Colonic mucosa (tissue), 4 donors: ENCODE results near the gene SENP3. TPM values are rescaled to one million over a fixed set of nuclear protein-coding genes. Genes with fewer than 3 reads are reported as not detected.
A peak's percentile ranks its signal among the peaks of the same experiment; 100 is the strongest.

Source experiments
- DNase-seq: peaks from one replicate; pipeline ENCODE4 v3.0.0-alpha.2; 2020
- H3K27ac ChIP-seq: fragments of 200-600 bp; one replicate; pipeline ENCODE4 v1.8.0; 2021
- H3K27me3 ChIP-seq: fragments of 200-600 bp; one replicate; pipeline ENCODE4 v1.8.0; 2021
- H3K36me3 ChIP-seq: fragments of 200-600 bp; one replicate; pipeline ENCODE4 v1.8.0; 2021
- H3K4me1 ChIP-seq: fragments of 200-600 bp; one replicate; pipeline ENCODE4 v1.8.0; 2021; ENCODE audit warnings: mild to moderate bottlenecking
- H3K4me3 ChIP-seq: fragments of 200-600 bp; one replicate; pipeline ENCODE4 v1.8.0; 2021
- H3K9ac ChIP-seq, 2 donors: one replicate each; pipeline ENCODE4 v1.7.0; 2013; ENCODE audit warnings: control low read depth in 2 of 2, low read depth in 2 of 2, low read length in 2 of 2
- H3K9me3 ChIP-seq: fragments of 200-600 bp; one replicate; pipeline ENCODE4 v1.8.0; 2021
- intact Hi-C: fragments of 100-400 bp; cut with DNase I; formaldehyde crosslinking; loops from one replicate; pipeline ENCODE4 v1.14.1; 2022
- total RNA-seq, 2 donors: library from RNA; stranded (reverse); fragmentation: NEBNext Ultra II Directional in 1 of 2; extraction: Animal tissue kit (Norgen Biotek cat#: 25700) in 1 of 2; gene quantifications; one replicate each; pipeline ENCODE4 v1.2.1, GENCODE V29; 2021
- TF ChIP-seq, protein P1 (sequence below): fragments of 200-600 bp; IDR thresholded peaks from one replicate; pipeline ENCODE4 v1.8.0; 2022; ENCODE audit warnings: antibody characterized with exemption, mild to moderate bottlenecking
- donor health status: healthy.
- donor health status: DM: no; HTN: no; CAD: no.
- donor health status: DM: no; HTN: no; CAD: no.

Gene SENP3
- total RNA-seq, 2 donors from 2014 or later = 25.7 to 56.6 TPM

DNA sequence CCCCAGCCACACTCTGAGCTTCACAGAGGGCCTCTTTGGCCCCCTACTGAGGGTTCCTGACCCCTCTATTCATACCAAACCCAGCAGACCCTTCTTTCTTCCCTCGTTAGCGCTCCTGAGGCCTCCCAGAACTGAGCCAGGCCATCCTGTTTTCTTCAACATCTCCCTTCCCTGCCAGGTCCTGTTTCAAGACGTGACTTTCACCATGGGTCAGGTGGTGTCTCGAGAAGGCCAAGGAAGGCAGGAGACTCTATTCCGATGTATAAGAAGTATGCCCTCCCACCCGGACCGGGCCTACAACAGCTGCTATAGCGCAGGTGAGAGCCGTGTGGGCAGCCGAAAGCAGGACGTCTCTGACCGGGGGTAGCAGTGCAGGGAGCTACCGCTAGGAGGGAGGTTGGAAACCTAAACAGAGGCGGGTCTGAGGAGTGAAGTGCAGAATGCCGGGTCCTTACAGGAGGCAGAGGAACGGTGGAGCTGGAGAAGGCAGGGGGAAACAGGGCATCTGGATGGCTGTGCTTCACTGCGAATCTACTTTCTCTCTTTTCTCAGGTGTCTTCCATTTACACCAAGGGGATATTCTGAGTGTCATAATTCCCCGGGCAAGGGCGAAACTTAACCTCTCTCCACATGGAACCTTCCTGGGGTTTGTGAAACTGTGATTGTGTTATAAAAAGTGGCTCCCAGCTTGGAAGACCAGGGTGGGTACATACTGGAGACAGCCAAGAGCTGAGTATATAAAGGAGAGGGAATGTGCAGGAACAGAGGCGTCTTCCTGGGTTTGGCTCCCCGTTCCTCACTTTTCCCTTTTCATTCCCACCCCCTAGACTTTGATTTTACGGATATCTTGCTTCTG is 1.3 kb upstream of the SENP3 start:
- Histone ChIP-seq H3K4me3 (peak overlapping the region; percentile 43), H3K4me1 (peaks cover 25% of the 10 kb centered on the region), H3K36me3 (no peaks in the 10 kb centered on the region), H3K9me3 (no peaks in the 10 kb centered on the region), H3K9ac (peak overlapping the region; percentile 70 to 100), H3K27me3 (no peaks in the 10 kb centered on the region), H3K27ac (peak overlapping the region; percentile 95)
- peak; percentile 87 for DNase-seq
- TF ChIP-seq, protein P1, sequence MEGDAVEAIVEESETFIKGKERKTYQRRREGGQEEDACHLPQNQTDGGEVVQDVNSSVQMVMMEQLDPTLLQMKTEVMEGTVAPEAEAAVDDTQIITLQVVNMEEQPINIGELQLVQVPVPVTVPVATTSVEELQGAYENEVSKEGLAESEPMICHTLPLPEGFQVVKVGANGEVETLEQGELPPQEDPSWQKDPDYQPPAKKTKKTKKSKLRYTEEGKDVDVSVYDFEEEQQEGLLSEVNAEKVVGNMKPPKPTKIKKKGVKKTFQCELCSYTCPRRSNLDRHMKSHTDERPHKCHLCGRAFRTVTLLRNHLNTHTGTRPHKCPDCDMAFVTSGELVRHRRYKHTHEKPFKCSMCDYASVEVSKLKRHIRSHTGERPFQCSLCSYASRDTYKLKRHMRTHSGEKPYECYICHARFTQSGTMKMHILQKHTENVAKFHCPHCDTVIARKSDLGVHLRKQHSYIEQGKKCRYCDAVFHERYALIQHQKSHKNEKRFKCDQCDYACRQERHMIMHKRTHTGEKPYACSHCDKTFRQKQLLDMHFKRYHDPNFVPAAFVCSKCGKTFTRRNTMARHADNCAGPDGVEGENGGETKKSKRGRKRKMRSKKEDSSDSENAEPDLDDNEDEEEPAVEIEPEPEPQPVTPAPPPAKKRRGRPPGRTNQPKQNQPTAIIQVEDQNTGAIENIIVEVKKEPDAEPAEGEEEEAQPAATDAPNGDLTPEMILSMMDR = peak; percentile 47
- intact Hi-C loops = loop anchor here (2.0 to 10.0 kb wide), 2 partner anchors 46 to 206 kb away; partner anchors contain the start of genes KCTD11 and TMEM95

DNA sequence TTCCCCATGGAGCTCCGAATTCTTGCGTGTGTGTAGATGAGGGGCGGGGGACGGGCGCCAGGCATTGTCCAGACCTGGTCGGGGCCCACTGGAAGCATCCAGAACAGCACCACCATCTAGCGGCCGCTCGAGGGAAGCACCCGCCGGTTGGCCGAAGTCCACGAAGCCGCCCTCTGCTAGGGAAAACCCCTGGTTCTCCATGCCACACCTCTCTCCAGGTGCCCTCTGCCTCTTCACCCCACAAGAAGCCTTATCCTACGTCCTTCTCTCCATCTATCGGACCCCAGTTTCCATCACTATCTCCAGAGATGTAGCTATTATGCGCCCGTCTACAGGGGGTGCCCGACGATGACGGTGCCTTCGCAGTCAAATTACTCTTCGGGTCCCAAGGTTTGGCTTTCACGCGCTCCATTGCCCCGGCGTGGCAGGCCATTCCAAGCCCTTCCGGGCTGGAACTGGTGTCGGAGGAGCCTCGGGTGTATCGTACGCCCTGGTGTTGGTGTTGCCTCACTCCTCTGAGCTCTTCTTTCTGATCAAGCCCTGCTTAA is 617 bp upstream of the SENP3 start:
- no peaks in the 10 kb centered on the region for H3K36me3 ChIP-seq
- H3K27me3 ChIP-seq = no peaks in the 10 kb centered on the region
- peak overlapping the region; percentile 70 to 100 for H3K9ac ChIP-seq
- intact Hi-C loops = loop anchor here (2.0 to 10.0 kb wide), 2 partner anchors 46 to 206 kb away; partner anchors contain the start of genes KCTD11 and TMEM95
- peak; percentile 97 for DNase-seq
- H3K27ac ChIP-seq = peak overlapping the region; percentile 95
- no peaks in the 10 kb centered on the region for H3K9me3 ChIP-seq
- H3K4me3 ChIP-seq = peak overlapping the region; percentile 95
- TF ChIP-seq, protein P1 = peak; percentile 79
- peaks cover 25% of the 10 kb centered on the region for H3K4me1 ChIP-seq

DNA sequence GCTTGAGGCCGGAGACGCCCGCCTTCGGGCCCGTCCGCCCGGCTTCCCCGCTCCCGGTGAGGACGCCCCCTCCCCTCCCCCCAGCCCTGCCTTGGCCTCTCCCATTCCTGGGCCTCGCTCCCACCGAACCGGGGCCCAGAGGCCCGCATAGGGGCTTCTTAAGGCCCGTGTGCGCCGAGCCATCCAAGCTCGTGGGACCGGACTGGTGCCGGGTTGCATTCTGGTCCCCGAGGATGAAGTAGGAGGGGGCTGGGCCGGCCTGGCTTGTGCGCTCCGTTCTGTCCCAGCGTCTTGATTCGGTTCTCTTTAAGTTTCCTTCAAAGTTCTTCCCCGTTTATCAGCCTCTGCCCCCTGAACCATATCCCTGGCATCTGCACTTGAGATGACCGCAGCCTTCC is 488 bp downstream of the SENP3 start:
- Histone ChIP-seq H3K36me3 (no peaks in the 10 kb centered on the region), H3K4me3 (peak overlapping the region; percentile 95), H3K27ac (peak overlapping the region; percentile 95), H3K9ac (peak overlapping the region; percentile 84 to 93), H3K9me3 (no peaks in the 10 kb centered on the region), H3K4me1 (peaks cover 25% of the 10 kb centered on the region), H3K27me3 (no peaks in the 10 kb centered on the region)
- TF ChIP-seq, protein P1 = no peak
- DNase-seq = no peak
- intact Hi-C loops = loop anchor here (10.0 kb wide), 1 partner anchor 207 kb away; the partner anchor contains the start of genes KCTD11 and TMEM95

DNA sequence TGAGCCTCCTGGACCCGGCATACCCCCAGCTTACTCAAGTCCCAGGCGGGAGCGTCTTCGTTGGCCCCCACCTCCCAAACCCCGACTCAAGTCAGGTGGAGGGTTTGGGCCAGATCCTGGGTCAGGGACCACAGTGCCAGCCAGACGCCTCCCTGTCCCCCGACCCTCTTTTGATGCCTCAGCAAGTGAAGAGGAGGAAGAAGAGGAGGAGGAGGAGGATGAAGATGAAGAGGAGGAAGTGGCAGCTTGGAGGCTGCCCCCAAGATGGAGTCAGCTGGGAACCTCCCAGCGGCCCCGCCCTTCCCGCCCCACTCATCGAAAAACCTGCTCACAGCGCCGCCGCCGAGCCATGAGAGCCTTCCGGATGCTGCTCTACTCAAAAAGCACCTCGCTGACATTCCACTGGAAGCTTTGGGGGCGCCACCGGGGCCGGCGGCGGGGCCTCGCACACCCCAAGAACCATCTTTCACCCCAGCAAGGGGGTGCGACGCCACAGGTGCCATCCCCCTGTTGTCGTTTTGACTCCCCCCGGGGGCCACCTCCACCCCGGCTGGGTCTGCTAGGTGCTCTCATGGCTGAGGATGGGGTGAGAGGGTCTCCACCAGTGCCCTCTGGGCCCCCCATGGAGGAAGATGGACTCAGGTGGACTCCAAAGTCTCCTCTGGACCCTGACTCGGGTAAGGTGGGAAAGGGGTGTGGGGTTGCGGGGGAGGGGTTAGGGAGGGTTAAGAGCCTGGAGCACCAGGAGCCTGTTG is 1.6 kb downstream of the SENP3 start:
- no peak overlapping the region for H3K4me3 ChIP-seq
- intact Hi-C loops = loop anchor here (10.0 kb wide), 1 partner anchor 208 kb away; the partner anchor contains the start of genes KCTD11 and TMEM95
- TF ChIP-seq, protein P1 = no peak
- H3K27me3 ChIP-seq = no peaks in the 10 kb centered on the region
- H3K9ac ChIP-seq = no peak overlapping the region
- no peaks in the 10 kb centered on the region for H3K9me3 ChIP-seq
- peaks cover 19% of the 10 kb centered on the region for H3K4me1 ChIP-seq
- H3K27ac ChIP-seq = no peak overlapping the region
- H3K36me3 ChIP-seq = no peaks in the 10 kb centered on the region
- DNase-seq = no peak

DNA sequence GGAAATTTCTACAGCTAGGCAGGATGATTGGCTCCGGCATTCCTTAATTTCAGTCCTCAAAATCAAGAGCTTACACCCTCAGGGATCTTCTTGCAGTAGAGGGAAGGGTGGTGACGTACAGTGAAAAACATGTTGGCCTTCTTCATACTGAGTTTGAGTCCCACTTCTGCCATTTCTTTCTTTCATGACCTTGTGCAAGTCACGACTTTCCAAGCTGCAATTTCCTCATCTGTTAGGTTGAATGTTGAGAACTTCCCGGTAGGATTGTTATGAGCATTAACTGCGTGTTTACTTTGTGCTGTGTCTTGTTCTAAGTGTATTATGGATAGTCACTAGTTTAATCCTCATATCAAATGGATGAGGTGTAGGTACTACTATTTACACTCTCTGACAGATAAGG is 7.9 kb downstream of the SENP3 start:
- intact Hi-C loops = loop anchor here (10.0 kb wide), 1 partner anchor 215 kb away; the partner anchor contains the start of genes KCTD11 and TMEM95
- DNase-seq = no peak
- H3K27me3 ChIP-seq = no peaks in the 10 kb centered on the region
- H3K9ac ChIP-seq = no peak overlapping the region
- no peak overlapping the region for H3K27ac ChIP-seq
- H3K4me1 ChIP-seq = peaks cover under 1% of the 10 kb centered on the region
- TF ChIP-seq, protein P1 = no peak
- no peaks in the 10 kb centered on the region for H3K9me3 ChIP-seq
- no peaks in the 10 kb centered on the region for H3K36me3 ChIP-seq
- no peak overlapping the region for H3K4me3 ChIP-seq
